Glutamatergic neuron (in vitro differentiated cells): ENCODE results near the gene DMGDH. TPM values are rescaled to one million over a fixed set of nuclear protein-coding genes. Genes with fewer than 3 reads are reported as not detected.

ENCODE experiments used
- DNase-seq: peaks from one replicate; pipeline ENCODE4 v3.0.0; 2022
- H3K27ac Mint-ChIP-seq: one replicate; pipeline ENCODE4 v1.8.0; 2020; ENCODE audit warnings: mild to moderate bottlenecking, mixed read lengths, inconsistent platforms; ENCODE audit not compliant: unreplicated experiment
- H3K27me3 Mint-ChIP-seq: one replicate; pipeline ENCODE4 v1.8.0; 2020; ENCODE audit warnings: mild to moderate bottlenecking, moderate library complexity, mixed read lengths, inconsistent platforms; ENCODE audit not compliant: unreplicated experiment
- H3K36me3 Mint-ChIP-seq: one replicate; pipeline ENCODE4 v1.8.0; 2020; ENCODE audit warnings: mild to moderate bottlenecking, mixed read lengths, inconsistent platforms; ENCODE audit not compliant: unreplicated experiment
- H3K4me1 Mint-ChIP-seq: one replicate; pipeline ENCODE4 v1.8.0; 2020; ENCODE audit warnings: mild to moderate bottlenecking, low read depth, mixed read lengths, inconsistent platforms; ENCODE audit not compliant: unreplicated experiment
- H3K4me3 Mint-ChIP-seq: one replicate; pipeline ENCODE4 v1.8.0; 2020; ENCODE audit warnings: mild to moderate bottlenecking, mixed read lengths, inconsistent platforms; ENCODE audit not compliant: unreplicated experiment
- H3K9me3 Mint-ChIP-seq: one replicate; pipeline ENCODE4 v1.8.0; 2020; ENCODE audit warnings: mild to moderate bottlenecking, moderate library complexity, mixed read lengths, inconsistent platforms; ENCODE audit not compliant: unreplicated experiment
- total RNA-seq: library from RNA; stranded (reverse); fragmentation: NEBNext Ultra II Directional; extraction: Animal tissue kit (Norgen Biotek cat#: 25700); gene quantifications from one replicate; pipeline ENCODE4 v1.2.1, GENCODE V29; 2021; ENCODE audit not compliant: unreplicated experiment
- TF ChIP-seq, protein P1 (sequence below): fragments of 200-600 bp; sonication (generic); IDR thresholded peaks from one replicate; pipeline ENCODE4 v1.5.0; 2021; ENCODE audit not compliant: partially characterized antibody, unreplicated experiment

The DMGDH gene
- total RNA-seq, 1 donor from 2014 or later, result 1.7 TPM

DNA sequence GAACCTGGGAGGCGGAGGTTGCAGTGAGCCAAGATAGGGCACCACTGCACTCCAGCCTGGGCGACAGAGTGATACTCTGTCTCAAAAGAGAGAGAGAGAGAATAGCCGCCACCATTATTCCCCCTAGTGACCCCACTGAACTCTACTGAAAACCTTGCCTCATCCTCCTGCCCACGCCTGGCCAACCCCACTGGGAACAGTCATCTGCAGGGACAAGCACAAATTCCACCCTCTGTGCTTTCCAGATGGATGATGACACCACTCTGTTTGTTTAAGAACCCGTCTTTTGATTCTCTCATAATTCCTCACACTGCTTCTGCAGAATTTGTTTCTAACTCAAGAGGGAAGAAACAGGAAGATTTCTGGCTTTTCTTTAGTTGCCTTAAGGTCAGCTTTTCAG, 12.3 kb upstream of the DMGDH start:
- H3K4me3 Mint-ChIP-seq, result no peak overlapping the region
- TF ChIP-seq, protein P1, sequence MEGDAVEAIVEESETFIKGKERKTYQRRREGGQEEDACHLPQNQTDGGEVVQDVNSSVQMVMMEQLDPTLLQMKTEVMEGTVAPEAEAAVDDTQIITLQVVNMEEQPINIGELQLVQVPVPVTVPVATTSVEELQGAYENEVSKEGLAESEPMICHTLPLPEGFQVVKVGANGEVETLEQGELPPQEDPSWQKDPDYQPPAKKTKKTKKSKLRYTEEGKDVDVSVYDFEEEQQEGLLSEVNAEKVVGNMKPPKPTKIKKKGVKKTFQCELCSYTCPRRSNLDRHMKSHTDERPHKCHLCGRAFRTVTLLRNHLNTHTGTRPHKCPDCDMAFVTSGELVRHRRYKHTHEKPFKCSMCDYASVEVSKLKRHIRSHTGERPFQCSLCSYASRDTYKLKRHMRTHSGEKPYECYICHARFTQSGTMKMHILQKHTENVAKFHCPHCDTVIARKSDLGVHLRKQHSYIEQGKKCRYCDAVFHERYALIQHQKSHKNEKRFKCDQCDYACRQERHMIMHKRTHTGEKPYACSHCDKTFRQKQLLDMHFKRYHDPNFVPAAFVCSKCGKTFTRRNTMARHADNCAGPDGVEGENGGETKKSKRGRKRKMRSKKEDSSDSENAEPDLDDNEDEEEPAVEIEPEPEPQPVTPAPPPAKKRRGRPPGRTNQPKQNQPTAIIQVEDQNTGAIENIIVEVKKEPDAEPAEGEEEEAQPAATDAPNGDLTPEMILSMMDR, result no peak
- H3K27me3 Mint-ChIP-seq, result no peaks in the 10 kb centered on the region
- H3K4me1 Mint-ChIP-seq, result peaks cover 7% of the 10 kb centered on the region
- H3K36me3 Mint-ChIP-seq, result no peaks in the 10 kb centered on the region
- no peak for DNase-seq
- no peak overlapping the region for H3K27ac Mint-ChIP-seq
- H3K9me3 Mint-ChIP-seq, result no peaks in the 10 kb centered on the region

DNA sequence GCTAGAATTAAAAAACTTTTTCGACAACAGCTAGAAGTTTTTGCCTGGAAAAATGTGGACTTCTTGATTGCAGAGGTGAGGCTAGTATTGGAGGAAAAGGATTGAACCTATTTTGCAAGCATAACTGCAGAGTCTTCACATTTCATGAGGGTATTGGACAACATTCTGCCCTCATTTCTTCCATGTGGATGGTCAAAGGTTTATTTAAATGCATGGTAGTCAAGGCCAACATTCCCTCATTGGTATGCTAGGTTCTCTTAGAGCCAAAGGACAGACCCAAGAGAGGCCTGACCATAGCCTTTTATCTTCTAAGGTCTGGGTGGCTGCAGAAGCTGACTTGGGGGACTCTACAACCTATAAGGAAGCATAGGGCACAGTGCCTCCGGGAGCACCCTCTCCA, 11.3 kb upstream of the DMGDH start:
- H3K27me3 Mint-ChIP-seq, result no peaks in the 10 kb centered on the region
- H3K4me1 Mint-ChIP-seq, result peaks cover 7% of the 10 kb centered on the region
- no peak for DNase-seq
- H3K27ac Mint-ChIP-seq, result no peak overlapping the region
- H3K9me3 Mint-ChIP-seq, result no peaks in the 10 kb centered on the region
- no peaks in the 10 kb centered on the region for H3K36me3 Mint-ChIP-seq
- TF ChIP-seq, protein P1, result no peak
- no peak overlapping the region for H3K4me3 Mint-ChIP-seq

DNA sequence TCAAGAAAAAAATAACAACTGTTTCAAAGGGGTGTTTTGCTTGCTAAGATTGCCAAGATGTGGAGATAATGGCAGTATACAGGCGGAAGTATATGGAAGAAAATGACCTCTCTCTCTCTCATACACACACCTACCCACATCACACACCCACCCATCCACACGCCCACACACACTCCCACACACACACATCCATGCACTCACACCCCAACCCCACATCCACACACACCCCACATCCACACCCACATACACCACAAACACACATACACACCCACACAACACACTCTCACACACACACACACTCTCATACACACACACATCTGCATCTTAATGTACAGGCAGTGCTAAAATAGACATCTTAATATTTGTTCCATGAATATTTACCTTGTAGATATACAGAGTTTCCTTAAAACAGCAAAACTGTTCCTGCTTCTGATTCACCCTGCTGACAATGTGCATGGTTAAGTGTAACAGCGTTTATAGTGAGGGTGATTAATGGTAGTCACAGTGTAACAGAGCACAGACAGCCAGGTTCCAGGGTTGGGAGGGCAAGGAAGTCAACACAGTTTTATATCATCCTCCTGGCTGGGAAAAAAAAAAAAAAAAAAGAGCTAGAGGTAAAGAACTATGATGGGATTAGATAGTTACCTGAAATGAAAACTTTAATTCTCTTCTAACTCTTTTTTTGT, 8.3 kb upstream of the DMGDH start:
- Mint-ChIP-seq H3K4me3 (no peak overlapping the region), H3K27me3 (no peaks in the 10 kb centered on the region), H3K36me3 (peaks cover 4% of the 10 kb centered on the region), H3K27ac (no peak overlapping the region), H3K4me1 (peaks cover 7% of the 10 kb centered on the region), H3K9me3 (peaks cover 2% of the 10 kb centered on the region)
- TF ChIP-seq, protein P1, result no peak
- no peak for DNase-seq

DNA sequence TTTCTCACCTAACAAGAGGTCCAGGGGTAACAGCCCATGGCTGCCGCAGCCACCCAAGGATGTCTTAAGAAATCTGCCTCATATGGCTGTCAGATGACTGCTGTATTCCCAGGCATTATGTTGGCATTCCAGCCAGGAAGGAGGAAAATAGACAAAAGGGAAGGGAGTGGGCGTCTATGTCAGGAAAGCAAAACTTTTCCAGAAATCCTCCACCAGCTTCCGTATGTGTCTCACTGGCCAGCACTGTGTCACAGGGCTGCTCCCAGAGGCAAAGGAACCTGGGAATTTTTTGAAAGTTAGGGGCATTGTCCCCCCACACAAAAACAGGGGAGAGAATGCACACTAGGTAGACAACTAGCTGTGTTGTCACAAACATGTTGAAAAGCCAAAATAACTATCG, 7.3 kb upstream of the DMGDH start:
- Mint-ChIP-seq H3K27ac (no peak overlapping the region), H3K27me3 (no peaks in the 10 kb centered on the region), H3K4me1 (peaks cover under 1% of the 10 kb centered on the region), H3K36me3 (peaks cover 7% of the 10 kb centered on the region), H3K4me3 (no peak overlapping the region), H3K9me3 (peaks cover 2% of the 10 kb centered on the region)
- TF ChIP-seq, protein P1, result no peak
- no peak for DNase-seq

DNA sequence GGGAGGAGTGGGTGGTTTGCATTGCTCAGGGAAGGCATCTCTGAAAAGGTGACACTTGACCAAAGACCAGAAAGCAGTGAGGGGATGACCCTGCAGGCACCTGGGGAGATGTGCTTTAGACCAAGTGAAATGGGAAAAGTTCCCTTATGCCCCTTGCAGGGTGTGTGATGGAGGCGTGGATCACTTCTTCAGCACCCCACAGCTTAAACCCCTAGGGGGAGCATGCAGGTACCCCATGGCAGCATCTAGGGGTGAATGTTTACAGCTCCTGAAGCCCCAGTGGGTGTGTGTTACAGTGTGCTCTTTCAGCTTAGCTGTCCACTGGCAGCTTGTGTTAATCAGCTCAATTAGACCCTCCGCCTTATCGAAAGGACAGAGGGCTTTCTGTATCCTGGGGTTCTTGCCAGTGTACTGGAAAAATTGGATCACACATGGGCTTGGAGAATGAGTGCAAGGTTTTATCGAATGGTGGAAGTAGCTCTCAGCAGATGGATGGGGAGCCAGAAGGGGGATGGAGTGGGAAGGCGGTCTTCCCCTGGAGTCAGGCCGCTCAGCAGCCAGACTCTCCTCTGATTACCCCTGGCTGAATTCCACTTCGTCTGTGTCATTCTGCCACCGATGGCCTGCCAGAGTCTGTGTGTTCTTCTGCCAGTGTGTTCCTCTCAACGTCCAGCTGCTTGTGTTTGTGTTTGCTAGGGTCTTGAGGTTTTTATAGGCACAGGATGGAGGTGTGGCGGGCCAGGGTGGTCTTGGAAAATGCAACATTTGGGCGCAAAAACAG, 6.4 kb upstream of the DMGDH start:
- Mint-ChIP-seq H3K27me3 (no peaks in the 10 kb centered on the region), H3K27ac (no peak overlapping the region), H3K4me3 (no peak overlapping the region), H3K4me1 (no peaks in the 10 kb centered on the region), H3K36me3 (peaks cover 7% of the 10 kb centered on the region), H3K9me3 (peaks cover 2% of the 10 kb centered on the region)
- TF ChIP-seq, protein P1, result no peak
- DNase-seq, result no peak
